ENCODE measurements around the gene PLOD1. TPM values are rescaled to one million over a fixed set of nuclear protein-coding genes. Genes with fewer than 3 reads are reported as not detected.
A peak's percentile ranks its signal among the peaks of the same experiment; 100 is the strongest.

PLOD1 gene
- total and polyA plus RNA-seq, 2 of the 13 experiments (the other 11 are each of a cell fraction or from before 2014, with no cell fraction given) = 70.1 to 318 TPM

DNA sequence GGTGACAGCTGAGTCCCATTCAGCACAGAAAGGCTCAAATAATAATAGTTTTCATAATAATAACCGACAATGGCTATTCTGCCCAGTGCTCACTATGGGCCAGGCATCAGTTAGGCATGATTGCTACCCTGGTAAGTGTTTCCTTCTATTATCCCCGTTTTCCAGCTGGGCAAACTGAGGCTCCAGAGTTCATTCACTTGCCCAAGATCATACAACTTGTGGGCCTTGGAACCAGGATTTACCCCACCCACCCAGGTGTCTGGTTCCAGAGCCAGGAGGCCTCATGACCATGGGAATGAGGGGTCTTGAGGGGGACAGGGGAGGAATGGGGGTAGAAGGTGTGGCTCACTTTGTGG lies 518 bp downstream of the PLOD1 start (continued):
- TF ChIP-seq, protein P1, sequence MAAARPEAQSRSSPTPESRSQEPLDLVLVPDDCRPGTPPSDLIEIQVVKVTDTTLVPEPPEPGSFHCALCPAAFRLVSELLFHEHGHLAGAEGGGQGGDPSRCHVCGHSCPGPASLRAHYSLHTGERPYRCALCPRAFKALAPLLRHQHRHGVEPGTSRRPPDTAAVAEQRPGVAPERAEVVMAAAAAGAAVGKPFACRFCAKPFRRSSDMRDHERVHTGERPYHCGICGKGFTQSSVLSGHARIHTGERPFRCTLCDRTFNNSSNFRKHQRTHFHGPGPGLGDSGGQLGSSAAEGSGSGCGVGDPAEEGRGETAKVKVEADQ (CRISPR knock-in tag; IDR thresholded peaks at IDR 0.05; ENCODE audit: borderline replicate concordance) = no peak
- TF ChIP-seq ZNF572 (CRISPR knock-in tag; IDR thresholded peaks at IDR 0.05) = no peak
- TF ChIP-seq, protein P2, sequence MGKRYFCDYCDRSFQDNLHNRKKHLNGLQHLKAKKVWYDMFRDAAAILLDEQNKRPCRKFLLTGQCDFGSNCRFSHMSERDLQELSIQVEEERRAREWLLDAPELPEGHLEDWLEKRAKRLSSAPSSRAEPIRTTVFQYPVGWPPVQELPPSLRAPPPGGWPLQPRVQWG (CRISPR knock-in tag; IDR thresholded peaks at IDR 0.05; ENCODE audit: borderline replicate concordance, low read depth) = no peak
- TF ChIP-seq, protein P3, sequence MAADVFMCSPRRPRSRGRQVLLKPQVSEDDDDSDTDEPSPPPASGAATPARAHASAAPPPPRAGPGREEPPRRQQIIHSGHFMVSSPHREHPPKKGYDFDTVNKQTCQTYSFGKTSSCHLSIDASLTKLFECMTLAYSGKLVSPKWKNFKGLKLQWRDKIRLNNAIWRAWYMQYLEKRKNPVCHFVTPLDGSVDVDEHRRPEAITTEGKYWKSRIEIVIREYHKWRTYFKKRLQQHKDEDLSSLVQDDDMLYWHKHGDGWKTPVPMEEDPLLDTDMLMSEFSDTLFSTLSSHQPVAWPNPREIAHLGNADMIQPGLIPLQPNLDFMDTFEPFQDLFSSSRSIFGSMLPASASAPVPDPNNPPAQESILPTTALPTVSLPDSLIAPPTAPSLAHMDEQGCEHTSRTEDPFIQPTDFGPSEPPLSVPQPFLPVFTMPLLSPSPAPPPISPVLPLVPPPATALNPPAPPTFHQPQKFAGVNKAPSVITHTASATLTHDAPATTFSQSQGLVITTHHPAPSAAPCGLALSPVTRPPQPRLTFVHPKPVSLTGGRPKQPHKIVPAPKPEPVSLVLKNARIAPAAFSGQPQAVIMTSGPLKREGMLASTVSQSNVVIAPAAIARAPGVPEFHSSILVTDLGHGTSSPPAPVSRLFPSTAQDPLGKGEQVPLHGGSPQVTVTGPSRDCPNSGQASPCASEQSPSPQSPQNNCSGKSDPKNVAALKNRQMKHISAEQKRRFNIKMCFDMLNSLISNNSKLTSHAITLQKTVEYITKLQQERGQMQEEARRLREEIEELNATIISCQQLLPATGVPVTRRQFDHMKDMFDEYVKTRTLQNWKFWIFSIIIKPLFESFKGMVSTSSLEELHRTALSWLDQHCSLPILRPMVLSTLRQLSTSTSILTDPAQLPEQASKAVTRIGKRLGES (CRISPR knock-in tag; IDR thresholded peaks at IDR 0.05; ENCODE audit: borderline replicate concordance) = no peak
- TF ChIP-seq ELF3 (CRISPR knock-in tag; IDR thresholded peaks at IDR 0.05) = no peak
- no peak for TF ChIP-seq HOXA9 (CRISPR knock-in tag; IDR thresholded peaks at IDR 0.05; ENCODE audit: borderline replicate concordance)
- no peak for TF ChIP-seq GATAD2A (CRISPR knock-in tag; IDR thresholded peaks at IDR 0.05)
- TF ChIP-seq SNAPC5 (CRISPR knock-in tag; IDR thresholded peaks at IDR 0.05; ENCODE audit: borderline replicate concordance) = no peak
- no peak for TF ChIP-seq SMARCE1 (IDR thresholded peaks at IDR 0.05; ENCODE audit: borderline replicate concordance)
- TF ChIP-seq KAT8 (CRISPR knock-in tag; IDR thresholded peaks at IDR 0.05) = no peak
- TF ChIP-seq ZNF101 (CRISPR knock-in tag; IDR thresholded peaks at IDR 0.05; ENCODE audit: borderline replicate concordance, low read depth) = no peak
- no peak for TF ChIP-seq NFE2L1 (CRISPR knock-in tag; IDR thresholded peaks at IDR 0.05; ENCODE audit: borderline replicate concordance)
- TF ChIP-seq SETDB1 (CRISPR knock-in tag; IDR thresholded peaks at IDR 0.05; ENCODE audit: borderline replicate concordance) = no peak
- TF ChIP-seq TCF12 (IDR thresholded peaks at IDR 0.05) = no peak
- TF ChIP-seq TCF12 (CRISPR knock-in tag; IDR thresholded peaks at IDR 0.05) = no peak
- TF ChIP-seq ZNF235 (CRISPR knock-in tag; IDR thresholded peaks at IDR 0.05; ENCODE audit: borderline replicate concordance) = no peak
- TF ChIP-seq ZNF431 (CRISPR knock-in tag; IDR thresholded peaks at IDR 0.05; ENCODE audit: borderline replicate concordance, low read depth) = no peak; the same call in 1 of the 2 replicates
- no peak; the same call in 1 of the 2 replicates for TF ChIP-seq MTERF4 (CRISPR knock-in tag; IDR thresholded peaks at IDR 0.05)
- TF ChIP-seq ZNF383 (CRISPR knock-in tag; IDR thresholded peaks at IDR 0.05; ENCODE audit: borderline replicate concordance) = no peak
- TF ChIP-seq ERF (CRISPR knock-in tag; IDR thresholded peaks at IDR 0.05) = no peak
- no peak for TF ChIP-seq ZNF12 (CRISPR knock-in tag; IDR thresholded peaks at IDR 0.05)
- no peak for TF ChIP-seq ZNF33A (CRISPR knock-in tag; IDR thresholded peaks at IDR 0.05; ENCODE audit: borderline replicate concordance)
- TF ChIP-seq ZNF607 (CRISPR knock-in tag; IDR thresholded peaks at IDR 0.05; ENCODE audit: borderline replicate concordance) = no peak
- peak; percentile 97 for TF ChIP-seq ZNF629 (CRISPR knock-in tag; conservative IDR thresholded peaks at IDR 0.05)
- no peak for TF ChIP-seq ZNF512 (CRISPR knock-in tag; IDR thresholded peaks at IDR 0.05)
- no peak for TF ChIP-seq ZSCAN29 (CRISPR knock-in tag; conservative IDR thresholded peaks at IDR 0.05)
